NCI-H748 (cell line): ENCODE results near the gene IRF2.

Experiments used
- DNase-seq: peaks from one replicate; lab custom pipeline; 2025; ENCODE audit not compliant: unreplicated experiment; lab: John Stamatoyannopoulos, UW

IRF2 gene

GRCh38 chr4:184432127-184432922 lies 42.0 kb downstream of the IRF2 start:
- no peak for DNase-seq

GRCh38 chr4:184430163-184430562 lies 44.2 kb downstream of the IRF2 start:
- DNase-seq = no peak

- no peak for DNase-seq
Measured at GRCh38 chr4:184428787-184429186, 45.6 kb downstream of the IRF2 start.

GRCh38 chr4:184427687-184428086 lies 46.7 kb downstream of the IRF2 start:
- no peak for DNase-seq

GRCh38 chr4:184427093-184427492 lies 47.3 kb downstream of the IRF2 start:
- DNase-seq = no peak

- no peak for DNase-seq
Measured at GRCh38 chr4:184424993-184425758, 49.2 kb downstream of the IRF2 start.

- no peak for DNase-seq
Measured at GRCh38 chr4:184424279-184424678, 50.1 kb downstream of the IRF2 start.

- DNase-seq = no peak
Measured at GRCh38 chr4:184423003-184423686, 51.2 kb downstream of the IRF2 start.

GRCh38 chr4:184422378-184422777 lies 52.0 kb downstream of the IRF2 start:
- no peak for DNase-seq

- DNase-seq = no peak
Measured at GRCh38 chr4:184421533-184422155, 52.7 kb downstream of the IRF2 start.

GRCh38 chr4:184420881-184421416 lies 53.4 kb downstream of the IRF2 start:
- DNase-seq = no peak

GRCh38 chr4:184420402-184420801 lies 53.9 kb downstream of the IRF2 start:
- DNase-seq = no peak

- no peak for DNase-seq
Measured at GRCh38 chr4:184419976-184420375, 54.4 kb downstream of the IRF2 start.

- no peak for DNase-seq
Measured at GRCh38 chr4:184417802-184418511, 56.4 kb downstream of the IRF2 start.

GRCh38 chr4:184416913-184417734 lies 57.2 kb downstream of the IRF2 start:
- no peak for DNase-seq

- no peak for DNase-seq
Measured at GRCh38 chr4:184415071-184415470, 59.3 kb downstream of the IRF2 start.

- DNase-seq = no peak
Measured at GRCh38 chr4:184413261-184414046, 60.9 kb downstream of the IRF2 start.

GRCh38 chr4:184410748-184411147 lies 63.6 kb downstream of the IRF2 start:
- DNase-seq = no peak
